ENCODE data around the gene ZXDC. TPM values are rescaled to one million over a fixed set of nuclear protein-coding genes. Genes with fewer than 3 reads are reported as not detected.

The ZXDC gene
- total RNA-seq, 1 donor from 2014 or later = 25.4 TPM

- Mint-ChIP-seq H3K27ac (ENCODE audit: unreplicated experiment) (no peak overlapping the region), H3K4me3 (ENCODE audit: unreplicated experiment) (no peak overlapping the region), H3K4me1 (ENCODE audit: unreplicated experiment) (peaks cover 14% of the 10 kb centered on the region), H3K36me3 (ENCODE audit: low read depth, unreplicated experiment) (peaks cover 4% of the 10 kb centered on the region), H3K27me3 (ENCODE audit: unreplicated experiment) (peaks cover 10% of the 10 kb centered on the region), H3K9me3 (ENCODE audit: unreplicated experiment) (no peaks in the 10 kb centered on the region)
- no peak for DNase-seq (ENCODE audit: low spot score)
- no peak for TF ChIP-seq CTCF (IDR thresholded peaks at IDR 0.05; ENCODE audit: unreplicated experiment)
These were observed 10.3 kb upstream of the ZXDC start for GRCh38 chr3:126485956-126486355.

- H3K4me3 Mint-ChIP-seq (ENCODE audit: unreplicated experiment) = no peak overlapping the region
- no peak for TF ChIP-seq CTCF (IDR thresholded peaks at IDR 0.05; ENCODE audit: unreplicated experiment)
- no peak for DNase-seq (ENCODE audit: low spot score)
- H3K9me3 Mint-ChIP-seq (ENCODE audit: unreplicated experiment) = no peaks in the 10 kb centered on the region
- peaks cover 14% of the 10 kb centered on the region for H3K4me1 Mint-ChIP-seq (ENCODE audit: unreplicated experiment)
- peaks cover 11% of the 10 kb centered on the region for H3K27me3 Mint-ChIP-seq (ENCODE audit: unreplicated experiment)
- no peak overlapping the region for H3K27ac Mint-ChIP-seq (ENCODE audit: unreplicated experiment)
- peaks cover 4% of the 10 kb centered on the region for H3K36me3 Mint-ChIP-seq (ENCODE audit: low read depth, unreplicated experiment)
These were observed 9.6 kb upstream of the ZXDC start for GRCh38 chr3:126485176-126485897.

GRCh38 chr3:126484662-126485061 lies 9.0 kb upstream of the ZXDC start:
- no peak for TF ChIP-seq CTCF (IDR thresholded peaks at IDR 0.05; ENCODE audit: unreplicated experiment)
- no peaks in the 10 kb centered on the region for H3K9me3 Mint-ChIP-seq (ENCODE audit: unreplicated experiment)
- H3K4me1 Mint-ChIP-seq (ENCODE audit: unreplicated experiment) = peaks cover 10% of the 10 kb centered on the region
- peaks cover 11% of the 10 kb centered on the region for H3K27me3 Mint-ChIP-seq (ENCODE audit: unreplicated experiment)
- no peak overlapping the region for H3K4me3 Mint-ChIP-seq (ENCODE audit: unreplicated experiment)
- peaks cover 4% of the 10 kb centered on the region for H3K36me3 Mint-ChIP-seq (ENCODE audit: low read depth, unreplicated experiment)
- H3K27ac Mint-ChIP-seq (ENCODE audit: unreplicated experiment) = no peak overlapping the region
- DNase-seq (ENCODE audit: low spot score) = no peak

GRCh38 chr3:126484148-126484547 lies 8.5 kb upstream of the ZXDC start:
- Mint-ChIP-seq H3K4me3 (ENCODE audit: unreplicated experiment) (no peak overlapping the region), H3K27me3 (ENCODE audit: unreplicated experiment) (peaks cover 9% of the 10 kb centered on the region), H3K9me3 (ENCODE audit: unreplicated experiment) (no peaks in the 10 kb centered on the region), H3K27ac (ENCODE audit: unreplicated experiment) (no peak overlapping the region), H3K4me1 (ENCODE audit: unreplicated experiment) (peaks cover 10% of the 10 kb centered on the region), H3K36me3 (ENCODE audit: low read depth, unreplicated experiment) (peaks cover 4% of the 10 kb centered on the region)
- no peak for TF ChIP-seq CTCF (IDR thresholded peaks at IDR 0.05; ENCODE audit: unreplicated experiment)
- no peak for DNase-seq (ENCODE audit: low spot score)

- H3K27me3 Mint-ChIP-seq (ENCODE audit: unreplicated experiment) = peaks cover 9% of the 10 kb centered on the region
- H3K36me3 Mint-ChIP-seq (ENCODE audit: low read depth, unreplicated experiment) = peaks cover 4% of the 10 kb centered on the region
- no peak overlapping the region for H3K27ac Mint-ChIP-seq (ENCODE audit: unreplicated experiment)
- no peak for DNase-seq (ENCODE audit: low spot score)
- TF ChIP-seq CTCF (IDR thresholded peaks at IDR 0.05; ENCODE audit: unreplicated experiment) = no peak
- H3K4me1 Mint-ChIP-seq (ENCODE audit: unreplicated experiment) = peaks cover 10% of the 10 kb centered on the region
- H3K4me3 Mint-ChIP-seq (ENCODE audit: unreplicated experiment) = no peak overlapping the region
- H3K9me3 Mint-ChIP-seq (ENCODE audit: unreplicated experiment) = no peaks in the 10 kb centered on the region
These were observed 7.7 kb upstream of the ZXDC start for GRCh38 chr3:126483321-126483761.
